Stimulated activated CD4-positive, alpha-beta T cell treated with anti-CD3 and anti-CD28 coated beads, Interleukin-1b, Interleukin-23, amount 100 ng/mL, for 4 hours (primary cell): ENCODE results near the gene ABHD1.
"Not testable (repeated sequence)": the region's sequence is repeated elsewhere in the genome, so short reads cannot be mapped to it uniquely, and the experiment has no call there.

Experiments
- DNase-seq, 2 donors: peaks; one replicate each; pipeline ENCODE4 v3.0.0-alpha.2; 2020; ENCODE audit warnings: low read depth in 2 of 2

ABHD1 gene

GRCh38 chr2:27109083-27109482, 14.5 kb upstream of the ABHD1 start:
- DNase-seq: no peak

GRCh38 chr2:27110603-27111352, 12.8 kb upstream of the ABHD1 start:
- not testable (repeated sequence) for DNase-seq

GRCh38 chr2:27111392-27112078, 12.1 kb upstream of the ABHD1 start:
- not testable (repeated sequence) for DNase-seq

- DNase-seq: no peak
These were observed 8.1 kb upstream of the ABHD1 start for GRCh38 chr2:27115519-27115918.

GRCh38 chr2:27117995-27118524, 5.6 kb upstream of the ABHD1 start:
- DNase-seq: no peak

- peak in 1 of 2 donors; percentile 27 for DNase-seq
These were observed 4.9 kb upstream of the ABHD1 start, which contains the start of gene CGREF1 for GRCh38 chr2:27118525-27119329. TSS of gene CGREF1 (minus strand) at chr2:27119128. CDS start at chr2:27104366, 14,762 bp downstream.

- not testable (repeated sequence) for DNase-seq
These were observed 4.3 kb upstream of the ABHD1 start for GRCh38 chr2:27119330-27119670.

GRCh38 chr2:27121906-27122305, 1.7 kb upstream of the ABHD1 start:
- no peak for DNase-seq

- DNase-seq: no peak
These were observed 824 bp upstream of the ABHD1 start for GRCh38 chr2:27122791-27123190.

- DNase-seq: no peak
These were observed 1.5 kb downstream of the ABHD1 start for GRCh38 chr2:27125104-27125503.

GRCh38 chr2:27126252-27126710, 2.7 kb downstream of the ABHD1 start:
- no peak for DNase-seq

GRCh38 chr2:27127883-27128667, 4.5 kb downstream of the ABHD1 start:
- no peak for DNase-seq

GRCh38 chr2:27128668-27129571, 5.3 kb downstream of the ABHD1 start:
- DNase-seq: no peak

- DNase-seq: no peak
These were observed 6.8 kb downstream of the ABHD1 start for GRCh38 chr2:27130396-27130795.

GRCh38 chr2:27131429-27131828, 7.8 kb downstream of the ABHD1 start:
- no peak for DNase-seq

GRCh38 chr2:27133195-27133875, 9.7 kb downstream of the ABHD1 start:
- no peak for DNase-seq

- peak; percentile 97 to 99 for DNase-seq
These were observed 10.5 kb downstream of the ABHD1 start, which contains the start of gene PREB for GRCh38 chr2:27133905-27134780. TSS of gene PREB (minus strand) at chr2:27134636. CDS start at chr2:27134421, 215 bp downstream.

GRCh38 chr2:27134781-27135477, 11.3 kb downstream of the ABHD1 start:
- no peak for DNase-seq
